Measurements from ENCODE around the gene NPAS3.
A peak's percentile ranks its signal among the peaks of the same experiment; 100 is the strongest.

NPAS3 gene

GRCh38 chr14:33774723-33775470 is 836.2 kb downstream of the NPAS3 start:
- no peak for DNase-seq

- DNase-seq: no peak
Observed at GRCh38 chr14:33776871-33777270, 838.2 kb downstream of the NPAS3 start.

GRCh38 chr14:33777681-33778080 is 839.0 kb downstream of the NPAS3 start:
- DNase-seq: no peak

- DNase-seq: no peak
Observed at GRCh38 chr14:33780035-33780434, 841.4 kb downstream of the NPAS3 start.

- no peak for DNase-seq
Observed at GRCh38 chr14:33781236-33781635, 842.6 kb downstream of the NPAS3 start.

- no peak for DNase-seq
Observed at GRCh38 chr14:33782923-33783322, 844.2 kb downstream of the NPAS3 start.

- DNase-seq: no peak
Observed at GRCh38 chr14:33786091-33786825, 847.6 kb downstream of the NPAS3 start.

GRCh38 chr14:33788161-33788560 is 849.5 kb downstream of the NPAS3 start:
- DNase-seq: no peak

- DNase-seq: no peak
Observed at GRCh38 chr14:33790996-33791395, 852.3 kb downstream of the NPAS3 start.

GRCh38 chr14:33792009-33792719 is 853.5 kb downstream of the NPAS3 start:
- no peak for DNase-seq

- DNase-seq: peak; percentile 87
Observed at GRCh38 chr14:33792720-33793368, 854.2 kb downstream of the NPAS3 start.

- no peak for DNase-seq
Observed at GRCh38 chr14:33793398-33794110, 854.9 kb downstream of the NPAS3 start.

GRCh38 chr14:33794791-33795305 is 856.2 kb downstream of the NPAS3 start:
- no peak for DNase-seq

GRCh38 chr14:33796356-33796755 is 857.7 kb downstream of the NPAS3 start:
- DNase-seq: no peak

- DNase-seq: no peak
Observed at GRCh38 chr14:33799705-33800570, 861.3 kb downstream of the NPAS3 start.

GRCh38 chr14:33800735-33801163 is 862.1 kb downstream of the NPAS3 start:
- DNase-seq: no peak

- no peak for DNase-seq
Observed at GRCh38 chr14:33802737-33803136, 864.1 kb downstream of the NPAS3 start.

GRCh38 chr14:33805593-33805992 is 866.9 kb downstream of the NPAS3 start:
- DNase-seq: no peak

GRCh38 chr14:33806905-33807304 is 868.2 kb downstream of the NPAS3 start:
- no peak for DNase-seq

GRCh38 chr14:33808187-33808586 is 869.5 kb downstream of the NPAS3 start:
- no peak for DNase-seq

GRCh38 chr14:33809396-33809981 is 870.8 kb downstream of the NPAS3 start:
- no peak for DNase-seq
